Thoracic aorta (tissue), 2 donors: Measurements from ENCODE around the gene C10orf90. TPM values are rescaled to one million over a fixed set of nuclear protein-coding genes. Genes with fewer than 3 reads are reported as not detected.

Source experiments
- ATAC-seq: fragments of 150-250 bp; one replicate; pipeline ENCODE4 v1.8.0; 2017; ENCODE audit warnings: low read depth; ENCODE audit not compliant: insufficient number of reproducible peaks, low FRiP score
- DNase-seq: peaks from one replicate; pipeline ENCODE4 v3.0.0-alpha.2; 2020; ENCODE audit warnings: low spot score
- H3K27ac ChIP-seq, 2 donors: fragments of 200-600 bp; sonication (generic); 1 replicate in 1 of 2; 2 replicates in 1 of 2; pipeline ENCODE4 v1.5.1; 2016; ENCODE audit warnings: mild to moderate bottlenecking in 2 of 2, moderate library complexity in 2 of 2
- H3K27me3 ChIP-seq: fragments of 200-600 bp; sonication (generic); replicated peaks from 2 replicates; pipeline ENCODE4 v1.6.0; 2016; ENCODE audit warnings: mild to moderate bottlenecking; ENCODE audit not compliant: insufficient read depth
- H3K36me3 ChIP-seq: fragments of 200-600 bp; sonication (generic); one replicate; pipeline ENCODE4 v1.5.1; 2016
- H3K4me1 ChIP-seq, 2 donors: fragments of 200-600 bp; sonication (generic); 1 replicate in 1 of 2; 2 replicates in 1 of 2; pipeline versions ENCODE4 v1.5.1 to v1.6.0; 2016; ENCODE audit warnings: low read depth in 2 of 2, mild to moderate bottlenecking in 1 of 2; ENCODE audit not compliant: control insufficient read depth in 1 of 2
- H3K4me3 ChIP-seq: fragments of 200-600 bp; sonication (generic); 2 replicates; pipeline ENCODE4 v1.5.1; 2016; ENCODE audit warnings: mild to moderate bottlenecking
- H3K9me3 ChIP-seq: fragments of 200-600 bp; sonication (generic); 2 replicates; pipeline ENCODE4 v1.5.1; 2016
- total RNA-seq, 2 donors: library from RNA; depleted of rRNA; stranded (reverse); fragments of >200 nt; gene quantifications; one replicate each; pipeline versions ENCODE4 v1.1.0 to v1.2.3, GENCODE V29; 2016
- TF ChIP-seq, protein P1 (sequence below): fragments of 200-600 bp; sonication (generic); IDR thresholded peaks from one replicate; pipeline ENCODE4 v1.5.1; 2019; ENCODE audit warnings: antibody characterized with exemption

Gene C10orf90
- total RNA-seq, 2 donors from 2014 or later = not detected

DNA sequence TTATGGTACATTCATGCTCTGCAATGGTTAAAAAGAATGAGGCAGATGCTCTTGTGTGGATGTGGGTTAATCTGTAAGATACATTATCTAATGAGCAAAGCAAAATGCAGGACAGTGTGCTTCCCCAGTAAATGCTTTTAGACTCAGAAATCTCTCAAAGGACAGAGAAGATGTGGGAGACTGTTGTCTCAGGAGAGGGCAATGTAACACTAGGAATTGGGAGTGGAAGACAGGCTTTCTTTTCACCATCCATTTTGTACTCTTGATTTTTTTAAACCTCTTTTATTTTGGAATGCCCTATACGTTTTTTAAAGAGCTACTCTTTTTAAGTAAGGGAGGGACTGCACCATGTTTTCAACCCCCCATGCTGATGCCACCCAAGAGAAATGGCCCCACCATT, 204.7 kb downstream of the C10orf90 start:
- Histone ChIP-seq H3K9me3 (no peaks in the 10 kb centered on the region), H3K4me3 (no peak overlapping the region), H3K27me3 (no peaks in the 10 kb centered on the region), H3K36me3 (no peaks in the 10 kb centered on the region), H3K4me1 (no peaks in the 10 kb centered on the region), H3K27ac (no peak overlapping the region)
- ATAC-seq (no peak), DNase-seq (no peak)
- TF ChIP-seq, protein P1, sequence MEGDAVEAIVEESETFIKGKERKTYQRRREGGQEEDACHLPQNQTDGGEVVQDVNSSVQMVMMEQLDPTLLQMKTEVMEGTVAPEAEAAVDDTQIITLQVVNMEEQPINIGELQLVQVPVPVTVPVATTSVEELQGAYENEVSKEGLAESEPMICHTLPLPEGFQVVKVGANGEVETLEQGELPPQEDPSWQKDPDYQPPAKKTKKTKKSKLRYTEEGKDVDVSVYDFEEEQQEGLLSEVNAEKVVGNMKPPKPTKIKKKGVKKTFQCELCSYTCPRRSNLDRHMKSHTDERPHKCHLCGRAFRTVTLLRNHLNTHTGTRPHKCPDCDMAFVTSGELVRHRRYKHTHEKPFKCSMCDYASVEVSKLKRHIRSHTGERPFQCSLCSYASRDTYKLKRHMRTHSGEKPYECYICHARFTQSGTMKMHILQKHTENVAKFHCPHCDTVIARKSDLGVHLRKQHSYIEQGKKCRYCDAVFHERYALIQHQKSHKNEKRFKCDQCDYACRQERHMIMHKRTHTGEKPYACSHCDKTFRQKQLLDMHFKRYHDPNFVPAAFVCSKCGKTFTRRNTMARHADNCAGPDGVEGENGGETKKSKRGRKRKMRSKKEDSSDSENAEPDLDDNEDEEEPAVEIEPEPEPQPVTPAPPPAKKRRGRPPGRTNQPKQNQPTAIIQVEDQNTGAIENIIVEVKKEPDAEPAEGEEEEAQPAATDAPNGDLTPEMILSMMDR = no peak

DNA sequence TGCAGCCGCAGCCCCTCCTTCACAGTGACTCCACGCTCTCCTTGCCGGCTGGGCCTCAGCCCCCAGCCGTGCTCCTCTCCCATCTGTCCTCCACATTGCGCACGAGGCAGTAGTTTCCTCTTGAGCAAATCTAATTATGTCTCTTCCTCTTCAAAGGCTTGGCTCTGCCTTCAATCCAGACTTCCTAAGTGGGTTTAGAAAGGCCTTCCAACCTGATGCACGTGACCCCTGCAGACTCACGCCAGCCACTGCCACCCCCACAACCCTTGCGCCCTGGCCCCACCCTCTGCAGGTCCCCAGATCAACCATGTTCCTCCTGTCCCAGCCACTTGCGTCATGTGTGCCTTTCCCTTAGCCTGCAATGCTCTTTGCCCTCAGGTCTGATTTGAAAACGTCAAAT, 207.2 kb downstream of the C10orf90 start:
- H3K4me3 ChIP-seq = no peak overlapping the region
- H3K4me1 ChIP-seq = no peaks in the 10 kb centered on the region
- TF ChIP-seq, protein P1 = no peak
- ATAC-seq = no peak
- no peak overlapping the region for H3K27ac ChIP-seq
- H3K36me3 ChIP-seq = no peaks in the 10 kb centered on the region
- no peaks in the 10 kb centered on the region for H3K27me3 ChIP-seq
- H3K9me3 ChIP-seq = no peaks in the 10 kb centered on the region
- DNase-seq = no peak

DNA sequence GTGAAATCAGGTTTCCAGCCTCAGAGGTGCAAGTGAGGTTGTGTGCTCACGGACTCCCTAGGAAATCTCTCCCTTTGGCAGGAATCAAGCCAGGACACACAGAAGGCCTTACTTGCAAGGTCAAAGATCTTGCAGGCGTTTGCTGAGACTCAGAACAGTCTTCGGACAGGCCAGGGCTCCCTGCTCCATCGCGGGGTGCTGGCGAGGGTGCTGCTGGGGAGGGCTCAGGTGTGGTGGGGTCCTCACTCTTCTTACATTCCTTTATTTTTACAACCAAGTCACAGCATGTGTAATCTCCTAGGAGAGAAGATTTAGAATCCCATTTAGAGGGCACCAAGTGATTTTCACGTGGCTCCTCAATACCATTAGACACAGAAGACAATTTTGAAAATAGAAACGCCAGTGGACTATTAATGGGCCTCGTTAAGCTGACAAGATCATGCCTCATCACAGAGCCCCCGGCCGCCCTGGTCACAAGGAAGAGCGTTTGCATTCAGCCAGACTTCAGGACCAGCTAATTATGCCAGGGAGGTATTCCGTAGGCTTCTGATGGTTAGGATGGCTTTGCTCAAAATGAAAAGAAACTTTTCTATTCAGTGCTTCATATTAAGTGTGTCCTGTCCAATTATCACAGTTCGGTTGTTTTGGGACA, 209.1 kb downstream of the C10orf90 start:
- Histone ChIP-seq H3K36me3 (no peaks in the 10 kb centered on the region), H3K27ac (no peak overlapping the region), H3K4me1 (no peaks in the 10 kb centered on the region), H3K4me3 (no peak overlapping the region), H3K27me3 (no peaks in the 10 kb centered on the region), H3K9me3 (no peaks in the 10 kb centered on the region)
- TF ChIP-seq, protein P1 = no peak
- no peak for ATAC-seq
- DNase-seq = no peak

DNA sequence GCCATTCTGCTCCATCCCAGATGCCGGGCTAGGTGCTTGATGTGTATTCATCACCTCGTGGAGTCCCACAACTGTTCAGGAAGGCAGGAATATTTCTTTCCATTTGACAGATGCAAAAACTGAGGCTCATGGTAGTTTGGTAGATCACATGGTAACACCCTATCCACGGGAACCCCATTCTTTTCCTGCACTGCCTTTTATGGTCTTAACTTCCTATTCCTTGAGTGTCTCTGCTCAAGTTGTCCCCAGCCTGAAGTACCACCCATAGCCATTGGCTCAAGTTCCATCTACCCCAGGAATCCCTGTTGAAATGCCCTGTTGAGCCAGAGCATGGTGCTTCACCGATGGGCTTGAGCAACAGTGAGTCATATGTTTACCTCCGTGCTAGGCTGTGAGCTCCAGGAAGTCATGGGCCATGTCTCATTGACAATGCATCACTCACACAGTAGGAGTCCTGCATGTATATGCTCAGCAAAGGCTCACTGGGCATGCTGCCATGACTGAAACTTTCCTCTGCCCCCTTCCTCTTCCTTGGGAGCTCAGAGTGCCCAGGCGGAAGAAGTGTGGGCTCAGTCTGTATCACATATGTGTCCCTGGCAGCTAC, 210.5 kb downstream of the C10orf90 start:
- TF ChIP-seq, protein P1 = no peak
- ATAC-seq (no peak), DNase-seq (no peak)
- Histone ChIP-seq H3K9me3 (no peaks in the 10 kb centered on the region), H3K4me1 (no peaks in the 10 kb centered on the region), H3K4me3 (no peak overlapping the region), H3K27me3 (no peaks in the 10 kb centered on the region), H3K27ac (no peak overlapping the region), H3K36me3 (no peaks in the 10 kb centered on the region)

DNA sequence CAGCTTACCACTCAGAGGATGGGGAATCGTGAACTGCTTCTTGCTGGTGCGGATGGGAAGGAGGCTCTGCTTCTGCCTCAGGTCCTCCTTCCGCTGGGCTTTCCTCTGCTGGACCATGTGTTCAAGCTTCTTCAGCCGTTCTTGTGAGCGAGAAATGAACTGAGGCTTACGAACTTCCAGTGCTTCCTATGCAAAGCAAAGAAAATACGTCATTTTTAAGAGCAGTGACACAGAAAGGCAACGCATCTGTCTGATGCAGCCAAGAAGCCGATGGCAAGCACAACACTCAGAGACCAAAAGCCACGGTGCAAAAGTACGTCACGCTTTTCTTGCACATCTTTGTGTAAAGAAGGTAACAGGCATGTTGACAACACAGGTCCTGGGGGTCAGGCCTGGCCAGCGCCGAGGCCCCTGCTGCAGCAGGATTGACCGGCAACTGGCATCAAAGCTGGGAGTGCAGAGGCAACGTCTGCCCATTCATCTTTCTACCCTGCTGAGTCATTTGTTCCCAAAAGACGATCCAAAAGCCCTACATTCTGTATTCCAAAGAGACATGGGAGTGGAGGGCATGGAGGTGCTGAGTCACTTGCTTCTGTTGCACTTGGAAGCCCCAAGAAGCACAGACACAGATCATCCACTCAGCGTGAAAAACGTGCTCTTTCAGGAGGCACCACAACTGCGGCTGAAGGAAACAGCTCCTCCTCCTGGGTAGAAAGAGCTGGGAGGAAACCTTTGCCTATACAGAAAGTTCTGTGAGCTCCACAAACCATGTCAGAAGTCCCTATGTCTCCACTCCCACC, 211.3 kb downstream of the C10orf90 start:
- Histone ChIP-seq H3K27me3 (no peaks in the 10 kb centered on the region), H3K27ac (no peak overlapping the region), H3K4me3 (no peak overlapping the region), H3K36me3 (no peaks in the 10 kb centered on the region), H3K4me1 (no peaks in the 10 kb centered on the region), H3K9me3 (no peaks in the 10 kb centered on the region)
- ATAC-seq (no peak), DNase-seq (no peak)
- TF ChIP-seq, protein P1 = no peak
